Kidney epithelial cell (primary cell): ENCODE results near the gene SLC39A11. TPM values are rescaled to one million over a fixed set of nuclear protein-coding genes. Genes with fewer than 3 reads are reported as not detected.

Experiments used
- DNase-seq: peaks from one replicate; pipeline ENCODE4 v3.0.0-alpha.2; 2010; ENCODE audit warnings: low read depth
- H3K27me3 ChIP-seq: 2 replicates; pipeline ENCODE4 v1.6.0; 2011; ENCODE audit warnings: low read length; ENCODE audit not compliant: control insufficient read depth, insufficient read depth
- H3K36me3 ChIP-seq: 2 replicates; pipeline ENCODE4 v1.5.1; 2011; ENCODE audit warnings: low read length; ENCODE audit not compliant: control insufficient read depth, insufficient read depth
- H3K4me3 ChIP-seq: 2 replicates; pipeline ENCODE4 v1.5.1; 2011; ENCODE audit warnings: low read depth, mild to moderate bottlenecking, control low read depth, low read length
- CTCF ChIP-seq: IDR thresholded peaks from 2 replicates; pipeline ENCODE4 v1.5.1; 2011; ENCODE audit warnings: mild to moderate bottlenecking, moderate library complexity, low read length, control low read depth, inconsistent platforms; ENCODE audit not compliant: insufficient read depth, poor library complexity, severe bottlenecking
- total RNA-seq: library from RNA; depleted of rRNA; stranded (reverse); fragments of >200 nt; gene quantifications from 2 replicates; pipeline ENCODE4 v1.2.3, GENCODE V29; 2015

Gene SLC39A11
- total RNA-seq, 1 donor from 2014 or later = 13.0 TPM

GRCh38 chr17:72735048-72735447 lies 357.4 kb downstream of the SLC39A11 start:
- Histone ChIP-seq H3K36me3 (no peaks in the 10 kb centered on the region), H3K4me3 (no peak overlapping the region), H3K27me3 (no peaks in the 10 kb centered on the region)
- no peak for TF ChIP-seq CTCF
- no peak for DNase-seq

GRCh38 chr17:72734613-72735012 lies 357.9 kb downstream of the SLC39A11 start:
- no peaks in the 10 kb centered on the region for H3K27me3 ChIP-seq
- H3K36me3 ChIP-seq = no peaks in the 10 kb centered on the region
- no peak for DNase-seq
- no peak overlapping the region for H3K4me3 ChIP-seq
- no peak for TF ChIP-seq CTCF

- Histone ChIP-seq H3K4me3 (no peak overlapping the region), H3K36me3 (no peaks in the 10 kb centered on the region), H3K27me3 (no peaks in the 10 kb centered on the region)
- TF ChIP-seq CTCF = no peak
- no peak for DNase-seq
Measured at GRCh38 chr17:72733619-72734282, 358.7 kb downstream of the SLC39A11 start.

GRCh38 chr17:72732893-72733618 lies 359.4 kb downstream of the SLC39A11 start:
- H3K36me3 ChIP-seq = no peaks in the 10 kb centered on the region
- H3K4me3 ChIP-seq = no peak overlapping the region
- TF ChIP-seq CTCF = no peak
- no peak for DNase-seq
- H3K27me3 ChIP-seq = no peaks in the 10 kb centered on the region

- H3K4me3 ChIP-seq = no peak overlapping the region
- no peaks in the 10 kb centered on the region for H3K36me3 ChIP-seq
- TF ChIP-seq CTCF = no peak
- DNase-seq = no peak
- H3K27me3 ChIP-seq = no peaks in the 10 kb centered on the region
Measured at GRCh38 chr17:72730077-72730476, 362.4 kb downstream of the SLC39A11 start.
